ENCODE data around the gene SRP19.
"Not testable (repeated sequence)": the region's sequence is repeated elsewhere in the genome, so short reads cannot be mapped to it uniquely, and the experiment has no call there.

The SRP19 gene

GRCh38 chr5:112870966-112871365 is 9.9 kb downstream of the SRP19 start:
- no peak for DNase-seq (ENCODE audit: low read depth)

GRCh38 chr5:112876362-112876761 is 15.3 kb downstream of the SRP19 start:
- no peak for DNase-seq (ENCODE audit: low read depth)

GRCh38 chr5:112878101-112878500 is 17.0 kb downstream of the SRP19 start:
- DNase-seq (ENCODE audit: low read depth): no peak

- DNase-seq (ENCODE audit: low read depth): peak; percentile 18
Measured at GRCh38 chr5:112878760-112879159, 17.7 kb downstream of the SRP19 start.

GRCh38 chr5:112880219-112880964 is 19.3 kb downstream of the SRP19 start:
- no peak for DNase-seq (ENCODE audit: low read depth)

GRCh38 chr5:112883192-112883591 is 22.1 kb downstream of the SRP19 start:
- no peak for DNase-seq (ENCODE audit: low read depth)

- DNase-seq (ENCODE audit: low read depth): no peak
Measured at GRCh38 chr5:112885001-112885400, 23.9 kb downstream of the SRP19 start.

GRCh38 chr5:112886975-112887374 is 25.9 kb downstream of the SRP19 start:
- DNase-seq (ENCODE audit: low read depth): no peak

- not testable (repeated sequence) for DNase-seq (ENCODE audit: low read depth)
Measured at GRCh38 chr5:112892066-112892465, 31.0 kb downstream of the SRP19 start.

- no peak for DNase-seq (ENCODE audit: low read depth)
Measured at GRCh38 chr5:112892776-112893175, 31.7 kb downstream of the SRP19 start.

GRCh38 chr5:112895682-112896081 is 34.6 kb downstream of the SRP19 start:
- DNase-seq (ENCODE audit: low read depth): no peak

- DNase-seq (ENCODE audit: low read depth): no peak
Measured at GRCh38 chr5:112902561-112902960, 41.5 kb downstream of the SRP19 start.

GRCh38 chr5:112904996-112905395 is 43.9 kb downstream of the SRP19 start:
- DNase-seq (ENCODE audit: low read depth): not testable (repeated sequence)

- DNase-seq (ENCODE audit: low read depth): no peak
Measured at GRCh38 chr5:112906637-112907036, 45.5 kb downstream of the SRP19 start.

- DNase-seq (ENCODE audit: low read depth): no peak
Measured at GRCh38 chr5:112907166-112907631, 46.1 kb downstream of the SRP19 start.

GRCh38 chr5:112908854-112909253 is 47.8 kb downstream of the SRP19 start:
- no peak for DNase-seq (ENCODE audit: low read depth)

GRCh38 chr5:112910529-112910928 is 49.4 kb downstream of the SRP19 start:
- DNase-seq (ENCODE audit: low read depth): no peak

- DNase-seq (ENCODE audit: low read depth): no peak
Measured at GRCh38 chr5:112914584-112914983, 53.5 kb downstream of the SRP19 start.

- DNase-seq (ENCODE audit: low read depth): no peak
Measured at GRCh38 chr5:112915831-112916230, 54.7 kb downstream of the SRP19 start.

- DNase-seq (ENCODE audit: low read depth): no peak
Measured at GRCh38 chr5:112917453-112917995, 56.4 kb downstream of the SRP19 start.

GRCh38 chr5:112918136-112918535 is 57.0 kb downstream of the SRP19 start:
- no peak for DNase-seq (ENCODE audit: low read depth)

GRCh38 chr5:112918679-112919078 is 57.6 kb downstream of the SRP19 start:
- no peak for DNase-seq (ENCODE audit: low read depth)

All from activated T-cell treated with anti-CD3 and anti-CD28 coated beads for 48 hours (primary cell).